Measurements from ENCODE around the gene SOX15.

SOX15 gene

DNA sequence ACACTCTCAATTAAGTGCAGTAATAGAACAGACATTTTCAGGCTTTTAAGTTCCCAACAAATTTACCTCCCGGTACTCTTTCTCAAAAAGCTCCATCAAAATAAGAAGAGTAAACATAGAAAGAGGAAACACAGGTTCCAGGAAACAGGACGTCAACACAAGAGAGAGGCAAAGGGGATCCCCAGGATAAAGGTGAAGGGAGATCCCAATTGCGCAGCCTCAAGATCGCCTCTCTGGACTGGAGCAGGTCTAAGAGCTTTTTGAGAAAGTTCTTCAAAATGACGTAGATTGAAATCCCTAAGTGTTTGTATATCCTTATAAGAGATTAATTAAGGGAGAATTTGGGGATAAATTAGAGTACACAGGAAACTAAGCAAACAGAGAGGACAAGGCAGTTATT is 28.7 kb upstream of the SOX15 start:
- H3K4me3 ChIP-seq (ENCODE audit: low read depth, low read length), result no peak overlapping the region
- no peaks in the 10 kb centered on the region for H3K4me1 ChIP-seq (ENCODE audit: control insufficient read depth, insufficient read depth, low read length)
- no peaks in the 10 kb centered on the region for H3K36me3 ChIP-seq (ENCODE audit: control insufficient read depth in 2 of 2, insufficient read depth in 1 of 2, low read length in 2 of 2)
- POLR2A ChIA-PET, result interaction anchor here (0.7 to 6.9 kb wide), 3 partner anchors 8 to 765 kb away, joined by 3 to 52 read pairs (median 5); partner anchors contain the start of genes MPDU1 and SAT2
- no peak for TF ChIP-seq ZNF776 (tag by site-specific recombination; IDR thresholded peaks at IDR 0.05; ENCODE audit: borderline replicate concordance)
- no peak for TF ChIP-seq FEZF1 (tag by site-specific recombination; IDR thresholded peaks at IDR 0.05)
- no peak for TF ChIP-seq ZNF626 (tag by site-specific recombination; IDR thresholded peaks at IDR 0.05)
- no peak for TF ChIP-seq KLF1 (tag by site-specific recombination; IDR thresholded peaks at IDR 0.05)
- no peak for TF ChIP-seq ZNF837 (tag by site-specific recombination; IDR thresholded peaks at IDR 0.05)
- TF ChIP-seq GLI4 (tag by site-specific recombination; IDR thresholded peaks at IDR 0.05), result no peak
- TF ChIP-seq ZNF677 (tag by site-specific recombination; IDR thresholded peaks at IDR 0.05), result no peak
- TF ChIP-seq ZBTB7A (tag by site-specific recombination; IDR thresholded peaks at IDR 0.05; ENCODE audit: low read depth), result no peak
- TF ChIP-seq, protein P1, sequence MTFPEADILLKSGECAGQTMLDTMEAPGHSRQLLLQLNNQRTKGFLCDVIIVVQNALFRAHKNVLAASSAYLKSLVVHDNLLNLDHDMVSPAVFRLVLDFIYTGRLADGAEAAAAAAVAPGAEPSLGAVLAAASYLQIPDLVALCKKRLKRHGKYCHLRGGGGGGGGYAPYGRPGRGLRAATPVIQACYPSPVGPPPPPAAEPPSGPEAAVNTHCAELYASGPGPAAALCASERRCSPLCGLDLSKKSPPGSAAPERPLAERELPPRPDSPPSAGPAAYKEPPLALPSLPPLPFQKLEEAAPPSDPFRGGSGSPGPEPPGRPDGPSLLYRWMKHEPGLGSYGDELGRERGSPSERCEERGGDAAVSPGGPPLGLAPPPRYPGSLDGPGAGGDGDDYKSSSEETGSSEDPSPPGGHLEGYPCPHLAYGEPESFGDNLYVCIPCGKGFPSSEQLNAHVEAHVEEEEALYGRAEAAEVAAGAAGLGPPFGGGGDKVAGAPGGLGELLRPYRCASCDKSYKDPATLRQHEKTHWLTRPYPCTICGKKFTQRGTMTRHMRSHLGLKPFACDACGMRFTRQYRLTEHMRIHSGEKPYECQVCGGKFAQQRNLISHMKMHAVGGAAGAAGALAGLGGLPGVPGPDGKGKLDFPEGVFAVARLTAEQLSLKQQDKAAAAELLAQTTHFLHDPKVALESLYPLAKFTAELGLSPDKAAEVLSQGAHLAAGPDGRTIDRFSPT (tag by site-specific recombination; IDR thresholded peaks at IDR 0.05), result no peak
- no peak for TF ChIP-seq ZEB2 (tag by site-specific recombination; IDR thresholded peaks at IDR 0.05)
- no peak for TF ChIP-seq ZNF426 (tag by site-specific recombination; IDR thresholded peaks at IDR 0.05)
- TF ChIP-seq ZNF146 (tag by site-specific recombination; IDR thresholded peaks at IDR 0.05), result no peak
- TF ChIP-seq BCL6B (tag by site-specific recombination; IDR thresholded peaks at IDR 0.05), result no peak
- CTCF ChIA-PET, result interaction anchor here (0.8 to 4.6 kb wide), 3 partner anchors 8 to 15 kb away, joined by 4 to 26 read pairs (median 7); partner anchors contain the start of gene SHBG
- H3K27ac ChIP-seq (ENCODE audit: extremely low read depth, low read depth, low read length), result no peak overlapping the region
- H3K9me3 ChIP-seq (ENCODE audit: control insufficient read depth, insufficient read depth, low read depth, low read length), result no peaks in the 10 kb centered on the region

GRCh38 chr17:7615265-7615747 is 25.4 kb upstream of the SOX15 start:
- ChIA-PET CTCF (interaction anchor here (0.6 to 5.1 kb wide), 22 partner anchors 9 to 503 kb away, joined by 3 to 30 read pairs (median 5); partner anchors contain the start of genes SAT2, TP53 and WRAP53), POLR2A (interaction anchor here (0.6 to 6.9 kb wide), 20 partner anchors 9 to 373 kb away, joined by 3 to 52 read pairs (median 6); partner anchors contain the start of genes ATP1B2, CNTROB, EFNB3 and GABARAP)
- Histone ChIP-seq H3K27ac (ENCODE audit: extremely low read depth, low read depth, low read length) (peak overlapping the region; percentile 97), H3K9me3 (ENCODE audit: control insufficient read depth, insufficient read depth, low read depth, low read length) (no peaks in the 10 kb centered on the region), H3K36me3 (ENCODE audit: control insufficient read depth in 2 of 2, insufficient read depth in 1 of 2, low read length in 2 of 2) (peaks cover 21% of the 10 kb centered on the region in 2 experiments; a peak in 2 of 3 replicates), H3K4me1 (ENCODE audit: control insufficient read depth, insufficient read depth, low read length) (peaks cover 22% of the 10 kb centered on the region), H3K4me3 (ENCODE audit: low read depth, low read length) (peak overlapping the region; percentile 41)
- TF ChIP-seq ZNF394 (tag by site-specific recombination; IDR thresholded peaks at IDR 0.05; ENCODE audit: borderline replicate concordance) (peak; percentile 49; the same call in 1 of the 2 replicates), ZNF341 (tag by site-specific recombination; IDR thresholded peaks at IDR 0.05; ENCODE audit: low read depth) (no peak), ZNF558 (tag by site-specific recombination; IDR thresholded peaks at IDR 0.05) (no peak), ZNF214 (tag by site-specific recombination; IDR thresholded peaks at IDR 0.05; ENCODE audit: borderline replicate concordance) (no peak), GLIS1 (tag by site-specific recombination; IDR thresholded peaks at IDR 0.05) (peak; percentile 3; the same call in 1 of the 2 replicates), ZBTB8A (tag by site-specific recombination; IDR thresholded peaks at IDR 0.05) (no peak), ZNF560 (tag by site-specific recombination; IDR thresholded peaks at IDR 0.05; ENCODE audit: borderline replicate concordance) (no peak), ZNF549 (tag by site-specific recombination; IDR thresholded peaks at IDR 0.05) (no peak), ZNF138 (tag by site-specific recombination; IDR thresholded peaks at IDR 0.05; ENCODE audit: borderline replicate concordance) (no peak), ZNF19 (tag by site-specific recombination; IDR thresholded peaks at IDR 0.05; ENCODE audit: low read depth) (no peak), ZBTB17 (tag by site-specific recombination; IDR thresholded peaks at IDR 0.05) (no peak), ZNF664 (tag by site-specific recombination; IDR thresholded peaks at IDR 0.05) (no peak), ZNF473 (tag by site-specific recombination; IDR thresholded peaks at IDR 0.05) (no peak), ZNF211 (tag by site-specific recombination; IDR thresholded peaks at IDR 0.05; ENCODE audit: low read depth) (no peak), ZNF600 (tag by site-specific recombination; IDR thresholded peaks at IDR 0.05) (no peak)
- TF ChIP-seq, protein P2, sequence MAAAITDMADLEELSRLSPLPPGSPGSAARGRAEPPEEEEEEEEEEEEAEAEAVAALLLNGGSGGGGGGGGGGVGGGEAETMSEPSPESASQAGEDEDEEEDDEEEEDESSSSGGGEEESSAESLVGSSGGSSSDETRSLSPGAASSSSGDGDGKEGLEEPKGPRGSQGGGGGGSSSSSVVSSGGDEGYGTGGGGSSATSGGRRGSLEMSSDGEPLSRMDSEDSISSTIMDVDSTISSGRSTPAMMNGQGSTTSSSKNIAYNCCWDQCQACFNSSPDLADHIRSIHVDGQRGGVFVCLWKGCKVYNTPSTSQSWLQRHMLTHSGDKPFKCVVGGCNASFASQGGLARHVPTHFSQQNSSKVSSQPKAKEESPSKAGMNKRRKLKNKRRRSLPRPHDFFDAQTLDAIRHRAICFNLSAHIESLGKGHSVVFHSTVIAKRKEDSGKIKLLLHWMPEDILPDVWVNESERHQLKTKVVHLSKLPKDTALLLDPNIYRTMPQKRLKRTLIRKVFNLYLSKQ (tag by site-specific recombination; IDR thresholded peaks at IDR 0.05; ENCODE audit: borderline replicate concordance), result no peak
- TF ChIP-seq, protein P3, sequence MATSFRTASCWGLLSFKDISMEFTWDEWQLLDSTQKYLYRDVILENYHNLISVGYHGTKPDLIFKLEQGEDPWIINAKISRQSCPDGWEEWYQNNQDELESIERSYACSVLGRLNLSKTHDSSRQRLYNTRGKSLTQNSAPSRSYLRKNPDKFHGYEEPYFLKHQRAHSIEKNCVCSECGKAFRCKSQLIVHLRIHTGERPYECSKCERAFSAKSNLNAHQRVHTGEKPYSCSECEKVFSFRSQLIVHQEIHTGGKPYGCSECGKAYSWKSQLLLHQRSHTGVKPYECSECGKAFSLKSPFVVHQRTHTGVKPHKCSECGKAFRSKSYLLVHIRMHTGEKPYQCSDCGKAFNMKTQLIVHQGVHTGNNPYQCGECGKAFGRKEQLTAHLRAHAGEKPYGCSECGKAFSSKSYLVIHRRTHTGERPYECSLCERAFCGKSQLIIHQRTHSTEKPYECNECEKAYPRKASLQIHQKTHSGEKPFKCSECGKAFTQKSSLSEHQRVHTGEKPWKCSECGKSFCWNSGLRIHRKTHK (tag by site-specific recombination; IDR thresholded peaks at IDR 0.05), result no peak
